ENCODE measurements around the gene PAPOLB.

Gene PAPOLB

DNA sequence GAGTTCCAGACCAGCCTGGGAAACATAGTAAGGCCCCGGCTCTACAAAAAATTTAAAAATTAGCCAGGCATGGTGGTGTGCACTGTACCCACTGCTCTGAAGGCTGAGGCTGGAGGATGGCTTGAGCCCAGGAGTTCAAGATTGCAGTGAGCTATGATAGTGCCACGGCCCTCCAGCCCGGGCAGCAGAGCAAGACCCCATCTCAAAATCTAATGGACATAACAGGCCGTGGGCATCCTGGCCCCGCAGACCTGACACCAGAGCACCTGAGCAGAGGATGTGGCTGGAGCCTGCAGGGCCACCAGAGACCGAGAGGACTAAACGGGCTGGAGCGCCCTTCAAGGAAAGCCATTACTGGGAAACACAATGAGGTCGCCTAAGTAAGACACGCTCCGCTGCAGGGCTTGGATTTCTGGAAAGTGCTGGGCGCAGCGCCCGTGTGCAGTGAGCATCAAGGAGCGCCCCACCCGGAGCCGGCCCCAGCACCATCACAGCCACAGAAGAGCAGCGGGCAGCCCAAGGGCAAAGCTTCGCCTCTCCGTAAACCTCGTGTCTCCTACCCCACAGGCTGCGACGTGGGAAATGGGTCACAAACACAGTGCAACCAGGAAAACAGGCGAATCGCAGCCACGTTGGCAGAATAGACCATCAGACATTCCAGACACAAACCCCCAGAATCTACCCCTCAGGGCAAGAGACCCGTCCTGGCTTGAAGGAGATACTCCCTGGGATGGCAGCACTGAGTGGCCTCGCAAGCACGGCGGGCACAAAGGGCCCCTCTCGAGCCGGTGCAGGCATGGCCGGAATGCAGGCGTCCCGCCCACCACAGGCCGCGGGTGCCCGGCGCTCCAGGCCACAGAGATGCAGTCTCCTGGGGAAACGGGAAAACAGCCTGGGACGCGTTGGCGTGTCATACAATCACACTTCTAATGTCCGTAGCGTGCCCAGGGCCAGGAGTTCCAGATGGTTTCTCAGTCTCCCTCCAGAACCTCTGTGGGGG lies 16.8 kb upstream of the PAPOLB start:
- DNase-seq (ENCODE audit: low spot score), result no peak

DNA sequence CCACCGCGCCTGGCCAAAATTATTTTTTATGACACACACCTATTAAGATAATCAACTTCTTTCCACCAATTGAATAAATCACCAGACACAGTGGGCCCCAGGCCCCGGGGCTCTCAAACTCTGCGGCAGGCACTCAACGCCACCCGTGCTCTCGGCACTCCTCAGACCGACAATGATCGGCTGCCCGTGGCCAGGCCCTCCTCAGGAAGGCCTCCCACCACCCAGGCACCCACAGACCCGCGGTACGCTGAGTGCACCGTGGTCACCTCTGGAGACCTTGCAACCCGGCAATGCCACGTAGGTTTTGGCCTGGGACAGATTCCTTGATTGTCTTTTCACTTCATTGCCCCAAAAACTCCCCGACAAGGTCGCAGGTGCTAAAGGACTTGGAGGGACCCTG lies 14.8 kb upstream of the PAPOLB start:
- DNase-seq (ENCODE audit: low spot score), result no peak

DNA sequence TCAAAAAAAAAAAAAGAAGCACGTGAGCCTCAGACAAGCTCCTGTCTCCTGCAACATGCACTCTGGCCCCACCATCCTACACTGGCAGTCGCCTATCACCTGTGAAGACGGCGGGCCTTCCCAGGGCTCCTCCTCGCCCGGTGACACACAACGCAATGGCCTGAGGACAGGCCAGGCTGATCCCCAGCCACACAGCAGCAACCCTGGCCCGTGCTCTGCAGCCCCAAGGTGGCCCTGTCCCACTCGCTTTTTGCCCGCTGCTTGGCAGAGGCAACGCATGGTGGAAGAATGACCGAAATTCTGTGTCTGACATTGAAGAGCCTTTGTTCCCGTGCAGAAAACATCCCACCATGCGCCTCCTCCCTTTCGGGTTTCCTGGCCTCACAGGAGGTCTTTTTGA lies 13.6 kb upstream of the PAPOLB start:
- no peak for DNase-seq (ENCODE audit: low spot score)

DNA sequence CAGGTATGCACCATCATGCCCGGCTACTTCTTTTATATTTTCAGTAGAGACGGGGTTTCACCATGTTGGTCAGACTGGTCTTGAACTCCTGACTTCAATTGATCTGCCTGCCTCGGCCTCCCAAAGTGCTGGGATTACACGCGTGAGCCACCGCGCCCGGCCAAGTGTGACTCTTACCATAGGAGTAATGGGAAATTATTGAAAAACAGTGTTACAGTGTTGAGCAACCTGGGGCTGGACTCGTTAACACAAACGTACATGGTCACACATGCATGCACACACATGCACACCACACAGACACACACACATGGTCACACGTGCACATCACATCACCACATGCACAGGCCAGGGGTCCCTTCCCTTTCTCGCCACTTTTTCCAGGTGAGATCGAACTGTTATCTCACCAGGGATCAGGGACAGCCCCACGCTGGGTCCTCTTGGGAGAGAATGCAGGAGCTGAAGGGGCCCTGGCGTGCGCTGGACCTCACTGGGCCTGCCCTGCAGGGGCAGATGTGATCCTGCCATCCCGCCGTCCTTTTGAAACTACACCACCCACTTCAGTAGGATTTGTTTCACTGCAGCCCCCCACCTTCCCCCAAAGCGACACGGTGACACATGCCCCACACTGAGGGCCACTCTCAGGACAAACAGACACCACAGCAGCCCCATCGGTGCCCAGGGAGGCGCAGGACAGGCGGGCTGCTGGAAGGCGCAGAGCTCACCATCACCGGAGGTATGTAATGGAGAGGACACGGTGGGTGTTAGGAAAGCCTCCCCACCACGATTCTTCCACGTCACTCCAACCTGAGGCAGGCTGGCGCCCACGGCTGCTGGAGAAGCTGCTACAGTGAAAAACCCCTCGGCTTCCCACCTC lies 11.5 kb upstream of the PAPOLB start:
- no peak for DNase-seq (ENCODE audit: low spot score)

DNA sequence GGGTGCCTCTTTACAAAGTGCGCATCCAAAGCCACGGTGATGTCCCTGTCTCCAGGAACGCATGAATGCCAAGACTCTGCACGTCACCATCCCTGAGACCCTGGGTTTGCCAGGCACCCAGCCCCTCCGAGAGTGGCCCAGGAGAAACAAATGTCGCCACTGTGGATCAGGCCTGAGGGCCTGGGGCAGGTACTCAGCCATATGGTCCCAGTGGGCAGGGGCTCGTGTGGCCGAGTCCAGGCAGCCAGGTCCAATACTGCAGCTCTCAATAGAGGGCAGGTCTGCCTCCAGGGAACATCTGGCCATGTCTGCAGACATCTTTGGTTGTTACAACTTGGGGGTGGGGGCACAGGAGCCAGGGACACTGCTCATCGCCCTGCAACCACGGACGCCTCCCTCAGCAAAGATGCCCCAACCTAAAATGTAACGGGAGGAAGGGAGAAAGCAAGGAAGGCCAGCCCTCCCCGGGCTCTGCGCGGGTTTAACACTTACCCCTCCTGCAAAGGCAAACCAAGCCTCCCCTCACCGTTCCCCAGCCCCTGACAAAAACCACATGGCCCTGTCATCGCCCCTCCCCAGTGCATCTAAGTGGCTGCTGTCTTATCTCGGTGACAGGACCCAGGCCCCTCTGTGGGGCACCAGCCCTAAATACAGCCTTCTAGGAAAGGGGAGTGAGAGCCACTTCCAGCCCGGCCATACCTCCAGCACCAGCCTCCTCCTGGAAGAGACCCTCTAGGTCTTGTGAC lies 10.3 kb upstream of the PAPOLB start:
- no peak for DNase-seq (ENCODE audit: low spot score)

DNA sequence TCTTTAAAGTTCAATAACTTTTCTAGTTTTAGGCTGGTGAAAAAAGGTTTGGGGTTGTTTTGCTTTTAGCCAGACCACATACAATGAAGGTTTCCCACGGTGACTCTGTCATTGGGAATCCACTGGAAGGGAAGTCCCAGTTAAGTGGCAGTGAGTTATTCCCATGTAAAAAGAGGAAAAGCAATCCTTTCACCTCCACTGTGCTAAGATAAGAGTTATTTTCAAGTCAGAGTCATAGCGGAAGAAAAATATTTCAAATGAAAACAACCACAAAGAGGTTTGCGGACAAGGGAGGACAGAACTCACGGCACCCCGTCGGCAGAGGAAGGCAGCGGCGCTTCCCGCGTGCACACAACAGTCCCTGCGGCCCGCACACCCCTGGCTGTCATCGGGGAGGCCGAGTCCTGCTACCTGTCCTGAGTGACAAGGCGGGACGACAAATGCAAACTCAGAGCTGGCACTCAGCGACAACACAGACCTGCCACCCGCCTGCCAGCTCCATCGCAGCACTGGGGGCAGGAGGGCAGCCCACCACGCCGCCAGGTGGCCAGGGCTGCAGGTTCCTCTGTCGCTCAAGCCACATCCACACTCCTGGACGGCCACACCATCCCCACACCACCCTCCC lies 9.3 kb upstream of the PAPOLB start:
- no peak for DNase-seq (ENCODE audit: low spot score)

DNA sequence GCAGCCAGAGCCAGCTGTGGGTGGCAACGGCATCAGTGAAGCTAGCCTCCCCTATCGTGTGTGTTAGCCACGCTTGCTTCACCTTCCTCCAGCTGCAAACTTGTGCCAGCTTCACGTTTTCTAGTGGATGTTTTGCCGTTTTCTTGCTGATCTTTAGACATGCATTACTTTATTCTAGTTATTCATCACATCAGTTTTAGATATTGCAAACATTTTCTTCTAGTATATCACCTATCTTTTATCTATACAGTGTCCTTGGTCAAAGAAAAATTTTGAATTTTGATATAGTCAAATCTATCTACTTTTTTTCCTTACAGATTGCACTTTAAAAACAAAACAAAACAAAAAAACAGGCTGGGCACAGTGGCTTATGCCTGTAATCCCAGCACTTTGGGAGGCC lies 6.7 kb upstream of the PAPOLB start:
- no peak for DNase-seq (ENCODE audit: low spot score)

DNA sequence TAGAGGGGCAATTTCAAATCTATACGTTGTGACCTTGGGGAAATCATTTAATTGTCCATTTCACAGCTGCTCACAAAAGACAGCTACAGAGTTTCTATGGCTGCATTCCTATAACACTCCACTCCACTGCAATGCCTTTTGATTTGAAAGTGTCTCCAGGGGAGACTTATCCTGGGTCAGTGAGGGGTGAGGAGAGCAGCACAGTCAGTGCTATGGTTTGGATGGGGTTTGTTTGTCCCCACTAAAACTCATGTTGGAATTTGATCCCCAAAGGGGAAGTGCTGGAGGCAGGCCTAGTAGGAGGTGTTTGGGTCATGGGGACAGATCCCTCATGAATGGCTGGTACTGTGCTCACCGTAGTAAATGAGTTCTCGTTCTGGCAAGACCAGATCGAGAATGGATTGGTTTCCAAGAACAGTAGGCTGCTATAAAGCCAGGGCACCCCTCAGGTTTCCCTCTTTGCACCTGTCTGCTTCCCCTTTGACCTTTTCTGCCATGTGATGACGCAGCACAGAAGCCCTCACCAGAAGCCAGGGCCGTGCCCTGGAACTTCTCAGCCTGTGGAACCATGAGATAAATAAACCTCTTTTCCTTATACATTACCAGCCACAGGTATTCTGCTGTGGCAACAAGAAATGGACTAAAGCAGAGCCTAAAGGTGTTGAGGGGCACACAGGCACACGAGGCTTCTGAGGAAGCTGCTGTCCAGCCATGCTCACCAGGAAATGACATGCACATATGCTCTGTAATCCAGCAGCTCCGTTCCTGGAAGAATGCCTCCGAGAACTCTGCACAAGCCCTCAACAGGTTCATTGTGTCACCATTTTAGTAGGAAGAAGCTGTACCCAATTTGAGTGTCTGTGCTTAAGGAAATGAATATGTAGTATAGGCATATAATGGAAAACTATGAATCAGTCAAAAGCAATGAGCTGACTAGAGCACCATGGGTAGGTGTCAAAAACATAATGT lies 5.0 kb upstream of the PAPOLB start:
- no peak for DNase-seq (ENCODE audit: low spot score)

DNA sequence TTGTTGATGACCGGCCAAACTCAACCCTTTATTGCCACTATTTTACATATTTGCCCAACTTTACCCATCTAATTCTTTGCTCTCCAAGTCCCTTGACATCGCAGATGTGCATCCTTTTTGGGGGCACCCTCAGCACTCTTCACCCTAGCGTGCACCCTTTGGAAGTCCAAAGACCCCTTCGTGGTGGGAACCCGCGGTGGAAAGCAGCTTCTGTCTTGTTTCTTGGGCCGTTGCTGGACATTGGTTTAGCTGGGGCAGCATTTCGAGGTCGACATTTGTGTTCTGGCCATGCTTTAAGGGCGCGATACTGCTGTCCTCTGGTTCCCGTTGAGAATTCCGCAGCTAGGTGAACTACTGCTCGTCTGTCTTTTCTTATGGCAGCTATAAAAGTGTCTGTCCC lies 326 bp upstream of the PAPOLB start:
- DNase-seq (ENCODE audit: low spot score), result no peak

DNA sequence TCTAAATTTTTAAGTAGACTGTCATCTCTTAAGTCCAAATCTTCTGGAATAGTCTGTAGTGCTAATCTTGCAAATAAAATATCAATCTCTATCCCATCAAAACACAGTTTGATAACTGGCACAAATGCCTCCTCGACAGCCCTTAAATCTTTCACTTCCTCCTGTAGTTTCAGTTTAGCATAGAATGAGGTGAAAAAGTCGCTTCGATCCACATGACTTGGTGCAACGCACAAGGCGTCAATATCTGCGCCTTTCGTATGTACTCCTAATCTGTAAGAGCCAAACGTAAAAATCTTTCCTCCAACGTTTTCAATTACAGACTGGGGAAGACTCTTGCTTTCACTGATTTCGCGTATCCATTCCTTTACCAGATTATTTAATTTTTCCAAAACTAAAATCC lies 603 bp downstream of the PAPOLB start:
- no peak for DNase-seq (ENCODE audit: low spot score)

DNA sequence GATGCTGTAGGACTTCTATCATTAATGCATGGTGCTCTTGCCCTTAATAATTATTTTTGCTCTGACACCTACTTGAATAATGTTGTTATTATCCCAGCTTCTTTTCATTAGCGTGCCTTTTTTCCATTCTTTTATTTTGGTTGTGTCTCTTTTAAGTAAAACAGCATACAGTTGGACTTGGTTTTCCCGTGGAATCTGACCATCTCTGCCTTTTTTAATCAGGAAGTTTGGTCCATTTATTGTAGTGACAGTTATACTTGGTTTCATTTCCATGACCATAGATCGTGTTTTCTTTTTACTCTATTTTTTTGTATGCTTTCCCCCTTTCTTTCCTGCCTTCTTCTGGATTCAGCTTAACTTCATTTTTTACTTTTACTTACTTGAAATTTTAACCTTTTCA lies 4.6 kb downstream of the PAPOLB start:
- DNase-seq (ENCODE audit: low spot score), result no peak

DNA sequence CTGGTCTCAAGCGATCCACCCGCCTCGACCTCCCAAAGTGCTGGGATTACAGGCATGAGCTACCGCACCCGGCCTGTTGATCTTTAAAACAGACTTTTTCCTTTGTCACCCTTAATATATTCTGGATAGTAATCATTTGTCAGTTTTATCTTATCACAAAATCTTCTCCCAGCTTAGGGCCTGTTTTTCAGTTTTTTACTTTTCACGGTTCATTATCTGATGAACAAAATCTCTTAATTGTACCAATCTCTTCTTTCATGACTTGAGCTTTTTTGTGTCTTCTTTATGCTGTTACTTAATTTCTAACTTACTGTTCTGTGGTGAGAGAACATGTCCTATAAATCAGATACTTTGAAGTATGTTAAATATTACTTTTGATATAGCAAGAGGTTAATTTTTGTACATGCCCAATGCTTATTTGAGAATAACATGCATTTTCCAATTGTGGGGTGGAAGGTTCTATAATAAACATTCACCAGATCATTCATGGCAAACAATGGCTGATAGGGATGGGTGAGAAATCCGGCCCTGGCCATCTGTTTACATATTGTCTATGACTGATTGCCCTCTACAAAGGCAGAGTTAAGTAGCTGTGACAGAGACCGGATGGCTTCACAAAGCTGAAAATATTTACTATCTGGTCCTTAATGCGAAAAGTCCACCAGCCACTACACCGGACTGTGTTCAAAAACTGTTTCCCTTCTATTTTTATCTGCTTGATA lies 5.3 kb downstream of the PAPOLB start:
- no peak for DNase-seq (ENCODE audit: low spot score)

DNA sequence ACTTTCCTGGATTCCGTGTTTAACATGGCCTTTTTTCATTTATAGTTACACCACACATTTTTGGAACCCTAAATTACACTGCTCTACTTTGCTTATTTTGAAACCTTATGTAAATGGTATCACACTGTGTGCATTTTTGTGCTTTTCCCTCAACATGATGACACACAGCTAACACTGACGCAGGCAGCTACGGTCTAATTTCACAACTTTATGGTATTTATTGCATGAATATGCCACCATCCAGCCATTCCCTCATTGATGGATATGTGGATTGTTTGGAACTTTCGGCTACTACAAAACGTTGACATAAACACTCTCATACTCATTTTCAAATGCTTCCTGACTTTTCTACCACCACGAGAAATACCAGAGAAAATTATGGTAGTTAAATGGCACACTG lies 6.9 kb downstream of the PAPOLB start:
- no peak for DNase-seq (ENCODE audit: low spot score)

DNA sequence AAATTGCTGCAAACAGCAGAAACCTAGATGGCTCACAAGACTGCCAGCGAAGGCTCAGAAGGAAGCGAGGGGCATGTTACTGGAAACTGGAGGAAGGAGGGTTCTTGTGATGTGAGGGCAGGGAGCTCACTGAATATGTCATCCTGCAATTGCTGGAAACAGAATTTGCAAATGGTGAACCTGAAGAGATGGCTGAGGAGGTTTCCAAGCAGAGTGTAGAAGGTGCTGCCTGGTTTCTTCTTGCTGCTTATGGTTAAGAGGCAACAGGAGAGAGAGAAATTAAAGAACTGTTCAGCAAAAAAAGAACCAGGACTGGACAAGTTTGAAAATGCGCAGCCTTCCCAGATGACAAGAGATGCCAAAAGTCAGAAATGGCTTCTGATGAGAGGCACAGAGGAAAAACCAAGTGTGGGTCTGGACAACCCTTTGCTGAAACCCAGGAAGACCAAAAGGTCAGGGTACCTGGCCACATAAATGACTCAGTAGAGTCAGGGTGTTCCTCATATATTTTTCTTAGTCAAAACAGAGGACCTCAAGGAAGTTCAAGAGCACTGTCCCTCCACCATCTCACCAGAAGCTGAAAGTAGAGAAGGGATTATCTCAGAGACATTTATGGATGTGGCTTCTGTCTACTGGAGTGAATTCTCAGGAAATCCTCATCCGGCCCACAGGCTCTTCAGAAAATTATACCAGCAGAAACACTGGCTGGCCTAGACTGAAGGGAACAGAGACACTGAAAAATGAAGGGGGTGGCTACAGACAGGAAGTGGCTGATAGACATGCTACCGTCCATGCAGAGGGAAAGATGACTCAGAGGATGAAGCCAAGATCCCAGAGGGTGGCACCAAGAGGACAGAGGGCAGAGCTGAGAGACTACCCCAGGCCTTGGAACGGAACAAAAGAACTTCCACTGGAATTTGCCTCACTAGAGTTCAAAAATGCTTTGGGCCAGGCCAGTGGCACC lies 10.1 kb downstream of the PAPOLB start:
- no peak for DNase-seq (ENCODE audit: low spot score)

DNA sequence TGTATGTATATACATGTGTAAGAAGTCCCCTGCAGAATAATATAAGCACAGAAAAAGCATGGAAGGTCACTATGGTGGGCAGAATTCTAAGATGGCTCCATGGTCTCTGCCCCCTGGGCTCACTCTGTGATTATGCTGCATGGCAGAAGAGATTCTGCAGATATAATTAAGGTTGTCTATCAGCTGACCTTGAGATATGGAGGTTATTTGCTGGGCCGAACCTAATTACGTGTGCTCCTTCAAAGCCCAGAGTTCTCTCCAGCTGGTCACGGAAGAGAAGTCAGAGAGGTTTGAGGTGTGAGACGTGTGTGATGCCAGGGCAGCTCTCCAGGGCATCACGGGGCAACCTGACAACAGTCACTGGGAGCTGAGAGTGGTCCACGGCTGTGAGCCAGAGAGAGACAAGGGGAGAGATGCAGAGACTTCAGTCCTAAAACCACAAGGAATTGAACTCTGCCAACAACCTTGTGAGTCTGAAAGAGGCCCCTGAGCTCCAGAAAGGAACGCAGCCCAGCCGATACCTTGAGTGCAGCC lies 11.5 kb downstream of the PAPOLB start:
- DNase-seq (ENCODE audit: low spot score), result no peak

DNA sequence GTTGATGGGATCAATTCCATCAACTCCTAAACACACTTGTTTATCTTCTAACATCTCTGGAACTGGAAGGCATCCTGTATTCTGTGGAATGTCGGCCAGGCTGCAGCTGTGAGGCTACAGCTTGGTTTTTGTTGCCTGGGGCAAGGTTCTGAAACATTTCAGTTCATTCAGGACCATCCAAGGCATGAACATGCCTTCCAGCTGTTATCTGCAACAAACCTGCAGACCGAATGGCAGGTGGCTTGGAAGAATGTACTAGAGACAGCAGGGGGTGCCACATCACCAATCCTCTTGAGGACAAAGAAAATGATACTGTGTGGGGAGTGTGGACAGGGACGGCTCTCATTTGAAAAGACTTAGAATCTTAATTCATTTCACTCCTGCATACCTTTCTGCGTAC lies 12.4 kb downstream of the PAPOLB start:
- peak; percentile 47 for DNase-seq (ENCODE audit: low spot score)

DNA sequence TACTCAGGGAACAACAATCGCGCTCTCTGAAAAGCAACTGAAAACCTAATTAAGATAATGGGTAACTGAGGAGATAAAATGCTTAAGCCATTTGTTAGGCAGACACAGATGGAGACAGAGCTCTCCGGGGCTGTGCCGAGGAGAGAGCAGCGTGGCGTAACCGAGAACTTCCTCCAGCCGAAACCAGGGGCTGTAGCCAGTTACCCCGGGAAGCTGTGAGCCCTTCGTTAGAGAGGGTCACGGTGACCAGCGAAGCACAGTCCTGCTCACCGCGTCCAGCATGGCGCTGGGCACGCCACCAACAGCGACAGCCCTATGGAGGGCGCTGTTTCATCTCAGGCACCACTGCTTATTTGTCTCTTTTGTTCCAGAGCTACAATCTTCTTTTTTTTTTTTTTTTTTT lies 16.1 kb downstream of the PAPOLB start:
- DNase-seq (ENCODE audit: low spot score), result no peak

DNA sequence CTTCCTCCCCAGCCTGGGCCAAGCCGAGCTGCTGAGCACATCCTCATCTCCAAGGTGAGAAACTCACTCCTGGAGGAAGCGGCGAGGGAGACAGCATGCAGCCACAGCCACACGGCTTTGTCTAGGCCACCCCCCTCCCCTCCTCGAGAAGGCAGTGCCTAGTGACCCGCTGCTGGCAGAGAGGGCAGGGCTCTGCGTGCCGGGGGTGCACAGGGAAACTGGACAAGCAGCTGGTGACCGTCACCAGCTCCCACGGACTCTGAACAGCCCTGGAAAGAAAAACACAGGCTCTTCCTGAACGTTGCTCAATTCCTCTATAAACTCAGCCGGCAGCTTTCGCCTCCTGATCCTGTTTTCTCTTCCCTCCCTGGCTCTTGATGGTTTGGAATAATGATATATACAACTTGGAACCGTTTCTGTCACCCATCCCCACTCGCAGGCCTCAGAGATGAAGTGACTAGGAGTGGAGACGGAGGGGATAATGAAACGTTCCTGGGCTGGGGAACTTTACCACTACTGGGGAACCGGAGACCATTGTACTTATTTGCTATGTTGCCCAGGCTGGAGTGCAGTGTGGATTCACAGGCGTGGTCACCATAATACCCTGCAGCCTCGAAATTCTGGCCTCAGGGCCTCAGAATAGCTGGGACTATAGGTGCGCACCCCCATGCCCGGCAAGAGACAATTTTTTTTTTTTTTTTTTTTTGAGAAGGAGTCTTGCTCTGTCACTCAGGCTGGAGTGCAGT lies 19.3 kb downstream of the PAPOLB start:
- peak; percentile 52 for DNase-seq (ENCODE audit: low spot score)
